IgD-negative memory B cell (primary cell): ENCODE data around the gene HACL1. TPM values are rescaled to one million over a fixed set of nuclear protein-coding genes. Genes with fewer than 3 reads are reported as not detected.

Experiments
- H3K27ac Mint-ChIP-seq, 3 donors: one replicate each; pipeline ENCODE4 v1.8.0; 2020 to 2022; ENCODE audit warnings: mild to moderate bottlenecking in 3 of 3, mixed read lengths in 3 of 3, moderate library complexity in 1 of 3
- H3K27me3 Mint-ChIP-seq: one replicate; pipeline ENCODE4 v1.8.0; 2021; ENCODE audit warnings: mixed read lengths
- H3K36me3 Mint-ChIP-seq: one replicate; pipeline ENCODE4 v1.8.0; 2020; ENCODE audit warnings: mild to moderate bottlenecking, mixed read lengths
- H3K4me1 Mint-ChIP-seq, 3 donors: one replicate each; pipeline ENCODE4 v1.8.0; 2020 to 2022; ENCODE audit warnings: mixed read lengths in 3 of 3, mild to moderate bottlenecking in 1 of 3
- H3K4me3 Mint-ChIP-seq, 4 donors: one replicate each; pipeline ENCODE4 v1.8.0; 2020 to 2022; ENCODE audit warnings: mild to moderate bottlenecking in 4 of 4, mixed read lengths in 4 of 4, moderate library complexity in 3 of 4
- H3K9me3 Mint-ChIP-seq, 3 donors: one replicate each; pipeline ENCODE4 v1.8.0; 2020 to 2021; ENCODE audit warnings: mixed read lengths in 3 of 3, mild to moderate bottlenecking in 1 of 3
- polyA plus RNA-seq: library from polyadenylated mRNA; unstranded; fragments of 300-500 nt; fragmentation: Illumina TruSeq; gene quantifications from one replicate; pipeline ENCODE4 v1.2.3, GENCODE V29; 2021

HACL1 gene
- polyA plus RNA-seq, 1 donor from 2014 or later, result 32.0 TPM

DNA sequence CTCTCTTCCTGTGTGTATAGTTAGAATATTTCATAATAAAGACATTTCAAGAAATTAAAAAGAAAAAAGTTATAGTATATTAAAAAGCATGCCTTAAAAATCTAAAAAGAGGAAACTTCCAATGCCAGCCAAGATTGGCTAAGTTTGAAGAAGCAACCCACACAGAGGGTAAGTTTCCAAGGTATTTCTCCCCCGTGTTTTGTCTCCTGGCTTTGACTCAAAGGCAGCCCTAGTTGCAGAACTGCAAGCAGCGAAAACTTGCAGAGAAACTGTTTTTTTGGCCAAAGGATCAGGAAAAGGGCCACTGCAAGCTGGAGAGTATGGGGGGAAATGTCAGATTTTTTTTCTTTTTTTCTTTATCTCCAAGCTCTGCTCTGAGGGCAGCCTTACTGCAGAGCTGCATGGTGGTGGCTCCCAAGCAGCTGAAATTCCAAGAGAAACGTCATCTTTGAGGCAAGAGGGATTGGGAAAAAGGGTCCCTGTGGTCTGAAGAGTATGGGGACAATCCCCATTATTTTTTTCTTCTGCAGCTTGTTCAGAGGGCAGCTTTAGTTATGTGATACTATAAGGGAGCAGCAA lies 23.0 kb downstream of the HACL1 start:
- H3K9me3 Mint-ChIP-seq, result no peaks in the 10 kb centered on the region
- H3K4me1 Mint-ChIP-seq, result peaks cover 7% of the 10 kb centered on the region in 3 donors
- H3K27me3 Mint-ChIP-seq, result peaks cover 1% of the 10 kb centered on the region
- H3K27ac Mint-ChIP-seq, result no peak overlapping the region
- no peak overlapping the region for H3K4me3 Mint-ChIP-seq
- peaks cover 7% of the 10 kb centered on the region for H3K36me3 Mint-ChIP-seq

DNA sequence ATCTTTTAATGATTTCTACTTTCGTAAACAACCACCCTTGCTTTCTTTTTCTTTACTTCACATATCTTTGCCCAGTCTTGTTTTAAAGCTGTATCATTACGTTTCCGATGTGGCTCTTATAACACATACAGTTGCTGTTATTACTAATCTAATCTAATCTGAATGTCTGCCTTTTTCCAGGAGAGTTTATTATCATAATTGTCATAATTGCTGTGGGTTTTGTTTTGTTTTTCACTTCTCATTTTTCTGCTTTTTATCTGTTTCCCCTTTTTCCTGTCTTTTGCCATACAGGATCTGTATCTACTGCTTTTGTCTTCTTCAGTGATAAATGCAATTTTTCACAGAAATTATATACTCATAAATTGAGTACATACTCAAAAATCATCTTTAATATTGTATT lies 24.9 kb downstream of the HACL1 start:
- Mint-ChIP-seq H3K27me3 (peaks cover 1% of the 10 kb centered on the region), H3K9me3 (no peaks in the 10 kb centered on the region), H3K4me1 (peaks cover 7% of the 10 kb centered on the region in 3 donors), H3K36me3 (peaks cover 7% of the 10 kb centered on the region), H3K27ac (no peak overlapping the region), H3K4me3 (peak overlapping the region in 1 of 4 donors; percentile 77)

DNA sequence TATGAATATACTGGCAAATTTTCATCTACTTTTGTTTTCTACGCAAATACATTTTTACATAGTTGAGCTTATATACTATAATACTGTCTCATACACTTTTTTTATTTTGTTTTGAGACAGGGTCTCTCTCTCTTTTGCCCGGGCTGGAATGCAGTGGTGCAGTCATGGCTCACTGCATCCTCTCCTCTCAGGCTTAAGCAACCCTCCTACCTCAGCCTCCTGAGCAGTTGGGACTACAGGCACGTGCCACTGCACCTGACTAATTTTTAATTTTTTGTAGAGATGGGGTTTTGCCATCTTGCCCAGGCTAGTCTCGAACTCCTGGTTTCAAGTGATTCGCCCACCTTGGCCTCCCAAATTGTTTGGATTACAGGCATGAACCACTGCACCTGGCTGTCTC lies 25.9 kb downstream of the HACL1 start:
- H3K27ac Mint-ChIP-seq, result no peak overlapping the region
- peaks cover 7% of the 10 kb centered on the region in 3 donors for H3K4me1 Mint-ChIP-seq
- H3K4me3 Mint-ChIP-seq, result no peak overlapping the region
- peaks cover 1% of the 10 kb centered on the region for H3K27me3 Mint-ChIP-seq
- peaks cover 8% of the 10 kb centered on the region for H3K36me3 Mint-ChIP-seq
- H3K9me3 Mint-ChIP-seq, result no peaks in the 10 kb centered on the region

DNA sequence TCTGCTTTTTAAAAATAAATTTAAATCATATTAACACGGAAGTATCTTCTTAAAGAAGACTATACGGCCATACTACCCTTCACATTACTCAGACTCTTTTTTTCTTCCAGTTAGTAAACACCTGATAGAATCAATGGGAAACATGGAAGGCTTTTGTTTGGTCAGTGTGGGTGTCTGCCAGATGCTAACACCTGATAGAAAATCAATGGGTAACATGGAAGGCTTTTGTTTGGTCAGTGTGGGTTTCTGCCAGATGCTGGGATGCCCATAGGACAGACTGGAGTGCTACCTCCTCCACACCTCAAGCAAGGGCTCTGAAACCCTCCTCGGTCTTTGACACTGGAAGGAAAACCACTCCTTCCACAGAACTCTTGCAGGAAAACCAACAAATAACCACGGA lies 29.2 kb downstream of the HACL1 start:
- Mint-ChIP-seq H3K4me3 (no peak overlapping the region), H3K4me1 (peaks cover 6 to 7% (median 7%) of the 10 kb centered on the region in 3 donors), H3K9me3 (no peaks in the 10 kb centered on the region), H3K27ac (no peak overlapping the region), H3K36me3 (peaks cover 6% of the 10 kb centered on the region), H3K27me3 (peaks cover 1% of the 10 kb centered on the region)

DNA sequence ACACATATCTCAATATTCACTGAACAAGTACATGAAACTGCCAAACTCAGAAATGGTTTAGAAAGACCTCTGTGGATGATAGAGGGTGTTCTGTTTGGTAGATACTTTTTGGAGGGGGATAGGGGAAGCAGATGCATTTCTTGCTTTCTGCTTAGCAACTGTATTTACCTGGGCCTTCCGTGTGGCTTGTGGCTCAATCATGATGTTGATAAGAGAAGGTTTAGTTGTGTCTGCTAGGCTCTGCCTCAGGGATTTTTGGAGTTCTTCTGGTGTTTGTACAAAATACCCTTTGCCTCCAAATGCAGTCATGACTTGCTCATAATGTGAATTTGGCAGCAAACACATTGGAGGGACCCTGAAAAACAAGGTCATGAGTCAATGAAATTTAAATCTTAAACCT lies 38.2 kb downstream of the HACL1 start:
- Mint-ChIP-seq H3K27ac (no peak overlapping the region), H3K36me3 (no peaks in the 10 kb centered on the region), H3K9me3 (no peaks in the 10 kb centered on the region), H3K4me3 (no peak overlapping the region), H3K27me3 (no peaks in the 10 kb centered on the region), H3K4me1 (no peaks in the 10 kb centered on the region)

DNA sequence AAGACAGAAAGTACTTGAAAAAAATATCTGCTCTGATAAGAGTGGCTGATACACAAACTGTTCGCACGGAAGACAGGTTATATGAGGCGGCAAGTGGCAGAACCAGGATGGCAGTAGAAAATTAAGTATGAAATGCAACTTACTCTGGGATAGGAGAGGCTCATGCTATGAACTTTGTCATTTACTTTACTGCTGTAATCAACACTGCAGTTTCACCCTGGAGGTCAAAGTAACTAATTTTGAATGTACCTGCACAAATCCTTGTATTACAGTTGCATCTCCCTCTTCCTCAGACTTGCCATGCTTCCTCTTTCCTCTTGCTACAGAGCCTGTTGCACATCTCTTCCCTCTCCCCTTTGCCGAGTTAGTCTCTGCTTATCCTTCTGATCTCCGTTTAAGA lies 38.8 kb downstream of the HACL1 start:
- Mint-ChIP-seq H3K27me3 (no peaks in the 10 kb centered on the region), H3K27ac (peak overlapping the region in 1 of 3 donors; percentile 25), H3K9me3 (no peaks in the 10 kb centered on the region), H3K4me3 (no peak overlapping the region), H3K36me3 (no peaks in the 10 kb centered on the region), H3K4me1 (peaks cover 3 to 5% (median 4%) of the 10 kb centered on the region in 3 donors)

DNA sequence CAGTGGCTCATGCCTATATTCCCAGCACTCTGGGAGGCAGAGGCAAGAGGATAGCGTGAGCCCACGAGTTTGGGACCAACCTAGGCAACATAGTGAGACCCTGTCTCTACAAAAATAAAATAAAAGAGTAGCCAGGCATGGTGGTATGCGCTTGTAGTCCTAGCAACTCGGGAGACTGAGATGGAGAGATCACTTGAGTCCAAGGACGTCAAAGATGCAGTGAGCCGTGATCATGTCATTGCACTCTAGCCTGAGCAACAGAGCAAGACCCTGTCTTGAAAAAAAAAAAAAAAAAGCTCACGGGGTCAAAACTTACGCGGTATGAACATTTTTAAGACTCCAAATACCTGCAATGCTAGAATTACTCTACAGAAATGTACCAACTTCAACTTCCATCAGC lies 42.8 kb downstream of the HACL1 start:
- Mint-ChIP-seq H3K27me3 (no peaks in the 10 kb centered on the region), H3K36me3 (no peaks in the 10 kb centered on the region), H3K27ac (peak overlapping the region in 1 of 3 donors; percentile 39), H3K9me3 (no peaks in the 10 kb centered on the region), H3K4me3 (no peak overlapping the region), H3K4me1 (peaks cover 19 to 24% (median 22%) of the 10 kb centered on the region in 3 donors)

DNA sequence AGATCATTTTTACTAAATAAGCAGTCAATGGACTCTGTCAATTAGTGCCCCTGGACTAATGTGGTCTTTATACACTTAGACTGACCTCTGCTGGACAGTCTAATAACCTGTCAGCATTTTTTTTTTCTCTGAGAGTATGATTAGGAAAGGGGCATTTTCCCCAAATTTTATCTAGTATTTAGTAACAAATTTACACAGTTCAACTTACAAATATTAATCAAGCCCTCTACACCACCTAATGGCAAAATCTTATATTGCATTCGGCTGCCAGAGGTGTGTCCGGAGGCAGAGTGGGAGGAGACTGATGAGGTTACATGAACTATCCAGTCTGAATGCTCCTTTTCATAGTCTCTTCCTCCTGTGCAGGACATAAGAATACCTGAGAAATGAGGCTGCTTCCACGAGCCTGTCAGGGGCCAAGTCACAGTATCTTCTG lies 43.8 kb downstream of the HACL1 start:
- Mint-ChIP-seq H3K27me3 (no peaks in the 10 kb centered on the region), H3K4me3 (peak overlapping the region in 1 of 4 donors; percentile 91), H3K27ac (peak overlapping the region; percentile 8 to 89 (median 39)), H3K4me1 (peaks cover 20 to 24% (median 22%) of the 10 kb centered on the region in 3 donors), H3K36me3 (peaks cover 1% of the 10 kb centered on the region), H3K9me3 (no peaks in the 10 kb centered on the region)

DNA sequence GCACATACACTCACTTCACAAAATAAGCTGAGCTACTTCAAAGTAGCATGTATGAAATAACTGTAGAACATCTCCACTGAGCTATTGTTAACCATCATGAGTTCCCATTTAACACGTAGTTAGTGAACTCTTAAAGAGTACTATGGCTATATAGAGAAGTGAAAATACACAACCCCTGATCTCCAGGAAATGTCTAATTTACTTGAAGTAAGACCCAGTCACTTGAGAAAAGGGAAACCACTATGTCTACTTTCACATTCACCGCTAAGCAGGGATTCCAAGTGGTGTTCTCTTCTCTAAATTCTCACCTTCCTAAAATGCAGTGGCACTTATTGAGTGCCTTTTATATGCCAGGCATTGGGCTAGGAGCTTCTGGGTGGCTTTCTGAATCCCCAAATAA lies 44.9 kb downstream of the HACL1 start:
- peak overlapping the region in 3 of 4 donors; percentile 1 to 91 (median 72) for H3K4me3 Mint-ChIP-seq

DNA sequence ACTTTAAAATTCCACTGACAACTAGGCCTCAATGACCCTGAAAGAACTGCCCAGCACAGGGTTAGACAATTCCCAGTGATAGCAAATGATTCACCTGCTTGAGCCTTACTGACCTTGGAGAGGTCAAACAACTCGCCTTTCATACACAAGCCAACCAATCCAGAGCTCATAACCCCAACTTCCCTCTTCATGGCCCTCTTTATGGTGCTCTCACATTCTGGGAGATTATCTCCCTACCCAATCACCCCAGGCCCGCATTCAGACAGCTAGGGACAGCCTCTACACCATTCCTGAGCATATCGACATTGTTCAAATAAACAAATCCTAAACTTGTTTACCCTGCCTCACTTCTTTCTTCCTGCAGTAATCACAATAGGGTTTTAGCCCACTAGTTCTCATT lies 47.6 kb downstream of the HACL1 start:
- H3K9me3 Mint-ChIP-seq, result no peaks in the 10 kb centered on the region
- no peaks in the 10 kb centered on the region for H3K27me3 Mint-ChIP-seq
- peaks cover 9% of the 10 kb centered on the region for H3K36me3 Mint-ChIP-seq
- no peak overlapping the region for H3K4me3 Mint-ChIP-seq
- H3K27ac Mint-ChIP-seq, result no peak overlapping the region
- H3K4me1 Mint-ChIP-seq, result peaks cover 20 to 24% (median 22%) of the 10 kb centered on the region in 3 donors

More for the DNA sequence above, 44.9 kb downstream of the HACL1 start:
- H3K27me3 Mint-ChIP-seq, result no peaks in the 10 kb centered on the region
- peak overlapping the region; percentile 59 to 89 (median 84) for H3K27ac Mint-ChIP-seq
- peaks cover 4% of the 10 kb centered on the region for H3K36me3 Mint-ChIP-seq
- no peaks in the 10 kb centered on the region for H3K9me3 Mint-ChIP-seq
- H3K4me1 Mint-ChIP-seq, result peaks cover 20 to 24% (median 22%) of the 10 kb centered on the region in 3 donors

DNA sequence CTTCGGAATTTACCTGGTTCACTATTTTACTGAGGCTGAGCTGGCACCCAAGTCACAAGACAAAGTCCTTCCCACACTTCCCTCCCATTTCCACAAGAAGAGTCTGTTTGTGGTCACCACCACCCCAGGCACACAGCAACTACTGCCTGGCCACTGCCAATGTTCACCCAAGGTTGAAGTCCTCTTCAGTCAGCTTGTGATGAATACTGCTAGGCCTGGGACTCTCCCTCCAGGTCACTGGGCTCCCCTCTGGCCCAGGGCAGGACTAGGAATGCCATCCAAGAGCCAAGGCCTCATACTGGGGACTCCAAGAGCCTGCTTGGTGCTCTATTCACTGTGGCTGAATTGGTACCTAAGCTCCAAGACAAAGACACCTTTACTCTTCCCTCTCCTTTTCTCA lies 49.5 kb downstream of the HACL1 start:
- Mint-ChIP-seq H3K9me3 (peaks cover 0 to 9% (median 3%) of the 10 kb centered on the region in 3 donors), H3K4me3 (no peak overlapping the region), H3K27me3 (no peaks in the 10 kb centered on the region), H3K4me1 (peaks cover 11 to 19% (median 12%) of the 10 kb centered on the region in 3 donors), H3K36me3 (peaks cover 9% of the 10 kb centered on the region), H3K27ac (peak overlapping the region in 1 of 3 donors; percentile 32)

DNA sequence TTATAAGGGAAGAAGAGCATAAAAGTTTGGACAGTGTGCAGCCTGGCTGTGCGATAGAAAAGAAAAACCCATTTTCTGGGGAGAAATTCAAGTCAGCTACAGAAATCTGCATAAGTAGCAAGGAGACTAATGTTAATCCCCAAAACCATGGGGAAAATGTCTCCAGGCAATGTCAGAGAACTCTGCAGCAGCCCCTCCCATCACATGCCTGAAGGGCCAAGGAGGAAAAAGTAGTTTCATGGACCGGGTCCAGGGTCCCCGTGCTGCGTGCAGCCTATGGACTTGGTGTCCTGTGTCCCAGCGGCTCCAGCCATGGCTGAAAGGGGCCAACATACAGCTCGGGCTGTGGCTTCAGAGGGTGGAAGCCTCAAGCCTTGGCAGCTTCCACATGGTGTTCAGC lies 51.5 kb downstream of the HACL1 start:
- Mint-ChIP-seq H3K9me3 (peaks cover 0 to 17% (median 11%) of the 10 kb centered on the region in 3 donors), H3K27ac (no peak overlapping the region), H3K36me3 (peaks cover 9% of the 10 kb centered on the region), H3K4me1 (peaks cover 0 to 5% (median 3%) of the 10 kb centered on the region in 3 donors), H3K27me3 (no peaks in the 10 kb centered on the region), H3K4me3 (no peak overlapping the region)

DNA sequence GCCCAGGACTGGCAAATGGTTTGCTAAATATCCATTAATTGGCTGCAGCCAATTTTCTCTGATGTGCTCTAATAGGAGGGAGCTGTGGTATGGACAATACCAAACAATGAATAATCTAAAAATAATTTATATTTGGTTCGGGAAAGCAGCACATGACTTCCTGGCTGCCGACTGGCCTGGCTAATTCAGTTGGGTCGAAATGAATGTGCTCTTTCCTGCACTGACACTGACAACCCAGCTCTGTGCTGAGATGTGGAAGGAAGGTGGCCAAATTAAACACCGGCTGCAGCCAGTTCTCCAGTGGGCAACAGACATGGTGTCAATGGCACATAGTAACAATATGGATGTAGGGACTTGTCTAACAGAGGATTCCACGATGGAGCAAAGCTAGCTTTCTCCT lies 58.8 kb downstream of the HACL1 start:
- H3K4me1 Mint-ChIP-seq, result no peaks in the 10 kb centered on the region
- H3K36me3 Mint-ChIP-seq, result peaks cover 2% of the 10 kb centered on the region
- H3K4me3 Mint-ChIP-seq, result no peak overlapping the region
- H3K27me3 Mint-ChIP-seq, result no peaks in the 10 kb centered on the region
- peaks cover 0 to 12% (median 10%) of the 10 kb centered on the region in 3 donors for H3K9me3 Mint-ChIP-seq
- H3K27ac Mint-ChIP-seq, result no peak overlapping the region

DNA sequence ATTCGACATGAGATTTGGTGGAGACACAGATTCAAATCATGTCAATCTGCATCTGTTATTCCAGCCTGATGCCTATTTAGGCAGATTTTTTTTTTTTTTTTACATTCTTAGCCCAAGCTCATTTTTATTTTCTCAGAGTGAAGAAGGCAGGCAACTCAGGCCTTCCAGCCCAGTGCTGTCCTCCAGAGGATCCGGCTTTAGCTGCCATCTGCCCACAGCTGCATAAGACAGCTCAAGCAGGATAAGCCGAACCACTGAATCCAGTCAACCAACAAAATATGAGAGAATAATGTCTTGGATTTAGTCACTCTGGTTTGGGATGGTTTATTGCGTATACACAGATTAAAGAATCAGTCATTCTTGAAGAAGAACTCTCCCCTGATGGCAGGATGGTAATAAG lies 60.0 kb downstream of the HACL1 start:
- Mint-ChIP-seq H3K36me3 (peaks cover 2% of the 10 kb centered on the region), H3K27me3 (no peaks in the 10 kb centered on the region), H3K4me1 (peaks cover 0 to 4% (median 3%) of the 10 kb centered on the region in 3 donors), H3K27ac (no peak overlapping the region), H3K9me3 (peaks cover 0 to 5% (median 3%) of the 10 kb centered on the region in 3 donors), H3K4me3 (no peak overlapping the region)

DNA sequence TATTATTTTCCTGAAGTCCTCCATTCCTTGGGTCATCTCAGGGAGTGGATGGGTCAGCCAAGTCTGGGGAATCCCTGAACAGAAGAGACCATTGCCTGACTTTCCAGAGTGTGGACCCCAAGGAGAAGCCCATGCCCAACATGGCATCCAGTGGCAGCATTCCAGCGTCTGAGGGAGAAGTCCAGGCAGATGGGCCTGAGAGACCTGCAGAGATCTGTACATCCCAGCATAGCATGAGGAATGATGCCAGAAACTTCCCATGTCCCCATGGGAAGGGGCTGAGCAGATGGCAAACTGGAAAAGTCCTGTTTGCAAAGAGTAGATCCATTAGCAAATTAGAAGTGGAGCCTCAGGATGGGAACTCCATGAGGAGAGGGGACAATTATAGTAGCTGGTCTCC lies 62.3 kb downstream of the HACL1 start:
- Mint-ChIP-seq H3K36me3 (peaks cover 2% of the 10 kb centered on the region), H3K4me1 (peaks cover 3 to 7% (median 4%) of the 10 kb centered on the region in 3 donors), H3K4me3 (no peak overlapping the region), H3K27ac (no peak overlapping the region), H3K27me3 (no peaks in the 10 kb centered on the region), H3K9me3 (no peaks in the 10 kb centered on the region)

DNA sequence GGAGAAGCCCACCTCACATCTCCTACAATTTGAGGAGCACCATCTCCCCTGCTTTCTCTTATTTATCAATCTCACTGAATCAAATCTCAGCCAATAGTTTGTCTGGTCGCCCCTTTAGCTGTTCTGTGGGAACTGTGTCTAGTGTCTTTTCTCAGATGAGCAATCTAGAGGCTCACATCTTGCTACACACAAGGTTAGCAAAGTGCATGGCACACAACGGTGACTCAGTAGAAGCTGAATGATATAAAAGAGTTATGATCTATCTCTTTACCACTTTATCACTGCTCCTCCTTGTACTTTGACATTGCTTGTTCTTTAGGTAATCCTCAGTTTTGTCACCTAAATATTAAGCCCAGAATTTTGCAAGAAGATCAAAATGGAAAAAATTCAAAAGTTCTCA lies 63.0 kb downstream of the HACL1 start:
- H3K36me3 Mint-ChIP-seq, result peaks cover 2% of the 10 kb centered on the region
- no peaks in the 10 kb centered on the region for H3K27me3 Mint-ChIP-seq
- H3K27ac Mint-ChIP-seq, result no peak overlapping the region
- no peak overlapping the region for H3K4me3 Mint-ChIP-seq
- peaks cover 3 to 7% (median 4%) of the 10 kb centered on the region in 3 donors for H3K4me1 Mint-ChIP-seq
- no peaks in the 10 kb centered on the region for H3K9me3 Mint-ChIP-seq
